ENCODE results near the gene TGIF1. TPM values are rescaled to one million over a fixed set of nuclear protein-coding genes. Genes with fewer than 3 reads are reported as not detected.
A peak's percentile ranks its signal among the peaks of the same experiment; 100 is the strongest.

The TGIF1 gene
- total RNA-seq (25.4 TPM), polyA plus RNA-seq (96.1 TPM)
- long read RNA-seq, donor 1, partial matches to known transcripts: 0 of 1 reads
- long read RNA-seq, donor 1, other reads (novel, unspliced or antisense): 0 of 1 reads
- long read RNA-seq, donor 2, transcript TGIF1-202 (3 exons, 2,076 nt): major isoform, 8 of 18 reads
- long read RNA-seq, donor 2, partial matches to known transcripts: 0 of 18 reads
- long read RNA-seq, donor 2, other reads (novel, unspliced or antisense): 0 of 18 reads
- long read RNA-seq, donor 3, transcript TGIF1-202 (3 exons, 2,076 nt): major isoform, 7 of 10 reads
- long read RNA-seq, donor 3, partial matches to known transcripts: 0 of 10 reads
- long read RNA-seq, donor 3, other reads (novel, unspliced or antisense): 0 of 10 reads
- long read RNA-seq, donor 4, partial matches to known transcripts: 0 of 5 reads
- long read RNA-seq, donor 4, other reads (novel, unspliced or antisense): 0 of 5 reads
- long read RNA-seq, donor 5, transcript TGIF1-208 (2 exons, 2,214 nt): minor isoform, 5 of 26 reads
- long read RNA-seq, donor 5, transcript TGIF1-202 (3 exons, 2,076 nt): major isoform, 11 of 26 reads
- long read RNA-seq, donor 5, partial matches to known transcripts: 0 of 26 reads
- long read RNA-seq, donor 5, other reads (novel, unspliced or antisense): 0 of 26 reads
- long read RNA-seq, donor 6, transcript TGIF1-202 (3 exons, 2,076 nt): major isoform, 8 of 11 reads
- long read RNA-seq, donor 6, partial matches to known transcripts: 0 of 11 reads
- long read RNA-seq, donor 6, other reads (novel, unspliced or antisense): 0 of 11 reads
- long read RNA-seq, donor 7, transcript TGIF1-202 (3 exons, 2,076 nt): major isoform, 10 of 13 reads
- long read RNA-seq, donor 7, partial matches to known transcripts: 0 of 13 reads
- long read RNA-seq, donor 7, other reads (novel, unspliced or antisense): 0 of 13 reads
- long read RNA-seq, donor 8, partial matches to known transcripts: 0 of 3 reads
- long read RNA-seq, donor 8, other reads (novel, unspliced or antisense): 0 of 3 reads
- long read RNA-seq, donor 9, partial matches to known transcripts: 0 of 2 reads
- long read RNA-seq, donor 9, other reads (novel, unspliced or antisense): 0 of 2 reads
- long read RNA-seq, donor 10, partial matches to known transcripts: 0 of 9 reads
- long read RNA-seq, donor 10, other reads (novel, unspliced or antisense): 0 of 9 reads

DNA sequence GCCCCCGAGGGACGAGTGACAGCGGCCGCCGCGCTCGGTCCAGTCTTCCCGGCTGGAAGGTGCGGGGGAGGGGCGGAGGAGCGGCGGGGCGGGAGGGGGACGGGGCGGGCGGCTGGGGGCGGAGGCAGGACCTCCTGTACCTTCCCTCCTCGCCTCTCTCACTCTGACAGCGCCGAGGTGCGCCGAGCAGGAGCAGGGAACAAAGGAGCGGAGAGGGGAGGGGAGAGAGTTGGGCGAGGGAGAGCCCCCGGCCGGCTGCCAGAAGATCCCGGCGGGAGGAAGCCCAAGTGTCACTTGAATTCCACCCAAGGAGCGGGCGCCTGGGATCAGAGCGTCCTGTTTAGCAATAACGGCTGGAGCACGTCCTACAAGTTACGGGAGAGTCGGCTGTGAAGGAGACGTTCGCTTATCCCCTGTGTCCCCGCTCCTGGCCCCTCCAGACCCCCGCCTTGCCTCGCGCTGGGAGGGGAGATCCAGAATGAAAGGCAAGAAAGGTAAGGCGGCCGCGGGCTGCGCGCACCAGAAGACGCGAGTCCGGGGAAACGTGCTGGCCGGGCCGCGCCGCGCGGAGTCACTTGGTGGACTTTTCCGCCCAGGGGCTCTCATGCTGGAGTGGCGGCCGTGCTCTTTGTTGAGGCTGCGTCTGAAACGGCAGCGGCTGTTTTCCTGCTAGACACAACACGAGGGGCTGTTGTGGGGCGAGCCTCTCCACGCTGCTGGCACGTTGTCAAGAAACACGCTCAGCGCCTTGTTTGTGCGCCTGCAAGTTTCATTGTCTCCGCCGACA is at the start of gene TGIF1:
TGIF1 (plus strand) TSS at position 161 of the 787 bp plus-strand sequence; CDS start at position 479, 318 bp downstream.
- no peaks in the 10 kb centered on the region for H3K36me3 ChIP-seq (ENCODE audit: control insufficient read depth in 2 of 2, insufficient read depth in 2 of 2, low read length in 1 of 2)
- peak within 1 kb of the TSS; percentile 72 to 84 for H3K4me3 ChIP-seq (ENCODE audit: low read length in 2 of 2)
- peak in 7 of 9 donors; percentile 39 to 84 (median 62) for DNase-seq (ENCODE audit: low read depth in 6 of 9, low spot score in 9 of 9)
- H3K27ac ChIP-seq (ENCODE audit: low read depth in 1 of 2, low read length in 1 of 2): peak within 1 kb of the TSS; percentile 97
- under 1% methylated on average over 71 of the region's 71 CpGs for WGBS
- peaks cover 0 to 29% of the 10 kb centered on the region in 2 donors for H3K27me3 ChIP-seq (ENCODE audit: control insufficient read depth in 2 of 2, insufficient read depth in 1 of 2, low read length in 1 of 2)
- peaks cover 0 to 2% of the 10 kb centered on the region in 2 donors for H3K9me3 ChIP-seq (ENCODE audit: control insufficient read depth in 2 of 2, insufficient read depth in 1 of 2, low read length in 1 of 2)
- H3K4me1 ChIP-seq (ENCODE audit: control insufficient read depth in 2 of 2, insufficient read depth in 2 of 2, low read length in 2 of 2): peaks cover 13 to 47% of the 10 kb centered on the region in 2 donors

DNA sequence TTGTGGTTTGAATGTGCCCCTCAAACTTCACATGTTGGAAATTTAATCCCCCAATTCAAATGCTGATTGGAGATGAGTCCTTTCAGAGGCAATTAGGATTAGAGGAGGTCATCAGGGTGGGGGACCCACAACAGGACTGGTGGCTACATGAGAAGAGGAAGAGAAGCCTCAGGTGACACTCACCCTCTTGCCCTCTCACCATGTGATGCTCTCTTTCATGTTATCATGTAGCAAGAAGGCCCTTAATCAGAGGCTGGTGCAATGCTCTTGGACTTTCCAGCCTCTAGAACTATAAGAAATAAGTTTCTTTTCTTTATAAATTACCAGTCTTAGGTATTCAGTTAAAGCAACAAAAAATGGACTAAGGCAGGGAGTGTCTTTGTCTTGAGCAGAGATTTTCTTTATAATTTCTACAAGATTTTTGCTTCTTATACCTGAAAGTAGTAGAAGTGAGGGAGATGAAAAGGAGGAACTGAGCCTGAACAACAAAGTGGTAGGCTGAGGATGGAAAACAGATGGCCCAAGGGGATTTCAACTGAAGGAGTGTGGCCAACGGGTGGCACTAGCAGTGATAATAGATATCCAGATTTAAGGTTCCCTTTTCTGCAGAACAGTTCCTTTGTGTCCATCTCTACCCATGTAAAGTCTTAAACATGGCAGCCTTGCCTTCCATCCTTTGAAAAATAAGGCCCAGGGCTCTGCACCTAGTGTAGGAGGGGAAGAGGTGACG is 49.2 kb upstream of the TGIF1 start:
- no peak overlapping the region for H3K27ac ChIP-seq (ENCODE audit: low read depth in 1 of 2, low read length in 1 of 2)
- WGBS: 77% methylated on average over 2 of the region's 2 CpGs
- no peaks in the 10 kb centered on the region for H3K36me3 ChIP-seq (ENCODE audit: control insufficient read depth in 2 of 2, insufficient read depth in 2 of 2, low read length in 1 of 2)
- no peaks in the 10 kb centered on the region for H3K4me1 ChIP-seq (ENCODE audit: control insufficient read depth in 2 of 2, insufficient read depth in 2 of 2, low read length in 2 of 2)
- H3K27me3 ChIP-seq (ENCODE audit: control insufficient read depth in 2 of 2, insufficient read depth in 1 of 2, low read length in 1 of 2): no peaks in the 10 kb centered on the region
- H3K9me3 ChIP-seq (ENCODE audit: control insufficient read depth in 2 of 2, insufficient read depth in 1 of 2, low read length in 1 of 2): no peaks in the 10 kb centered on the region
- no peak for DNase-seq (ENCODE audit: low read depth in 6 of 9, low spot score in 9 of 9)
- H3K4me3 ChIP-seq (ENCODE audit: low read length in 2 of 2): no peak overlapping the region

DNA sequence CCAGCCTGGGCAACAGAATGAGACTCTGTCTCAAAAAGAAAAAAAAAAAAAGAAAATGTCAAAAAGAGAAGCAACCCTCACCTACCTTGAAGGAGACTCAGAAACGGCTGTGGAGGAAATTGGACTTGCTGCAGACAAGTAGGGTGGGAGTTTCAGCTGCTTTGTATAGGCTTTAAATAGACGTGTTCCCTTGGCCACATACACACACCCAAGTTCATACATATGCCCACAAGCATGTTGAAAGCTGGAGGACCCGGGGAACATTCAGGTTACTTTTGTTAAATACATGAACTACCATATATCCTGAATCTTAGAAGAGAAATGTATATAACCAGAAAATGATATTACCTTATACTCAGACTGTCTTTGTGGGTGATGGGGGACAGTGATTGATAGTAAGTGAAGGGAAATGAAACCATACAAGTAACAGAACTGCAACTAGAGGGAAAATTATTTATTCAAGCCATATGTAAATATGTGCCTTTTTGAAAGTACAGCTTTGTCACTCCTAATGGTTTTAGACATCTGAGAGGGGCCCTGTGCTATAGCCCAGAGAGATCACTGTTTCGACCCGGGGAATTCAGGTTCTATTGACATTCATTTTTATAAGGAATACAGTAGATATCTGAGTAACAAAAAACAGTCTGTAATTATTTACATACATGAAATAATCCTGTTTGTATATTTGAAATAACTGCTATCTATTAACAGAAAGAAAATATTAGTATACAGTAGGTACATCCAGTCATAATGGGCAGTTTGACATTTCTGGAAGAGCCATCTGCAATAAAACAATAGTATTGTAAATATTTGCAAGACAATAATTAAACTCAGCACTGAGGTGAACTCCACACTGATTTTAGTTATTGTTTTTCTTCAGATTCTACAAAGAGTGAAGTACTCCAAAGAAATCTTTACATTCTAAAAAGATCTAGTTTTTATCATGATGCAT is 48.0 kb upstream of the TGIF1 start:
- DNase-seq (ENCODE audit: low read depth in 6 of 9, low spot score in 9 of 9): no peak
- Histone ChIP-seq H3K27ac (ENCODE audit: low read depth in 1 of 2, low read length in 1 of 2) (no peak overlapping the region), H3K27me3 (ENCODE audit: control insufficient read depth in 2 of 2, insufficient read depth in 1 of 2, low read length in 1 of 2) (no peaks in the 10 kb centered on the region), H3K4me3 (ENCODE audit: low read length in 2 of 2) (no peak overlapping the region), H3K9me3 (ENCODE audit: control insufficient read depth in 2 of 2, insufficient read depth in 1 of 2, low read length in 1 of 2) (no peaks in the 10 kb centered on the region), H3K36me3 (ENCODE audit: control insufficient read depth in 2 of 2, insufficient read depth in 2 of 2, low read length in 1 of 2) (no peaks in the 10 kb centered on the region), H3K4me1 (ENCODE audit: control insufficient read depth in 2 of 2, insufficient read depth in 2 of 2, low read length in 2 of 2) (no peaks in the 10 kb centered on the region)
- 88% methylated on average over 5 of the region's 5 CpGs for WGBS

DNA sequence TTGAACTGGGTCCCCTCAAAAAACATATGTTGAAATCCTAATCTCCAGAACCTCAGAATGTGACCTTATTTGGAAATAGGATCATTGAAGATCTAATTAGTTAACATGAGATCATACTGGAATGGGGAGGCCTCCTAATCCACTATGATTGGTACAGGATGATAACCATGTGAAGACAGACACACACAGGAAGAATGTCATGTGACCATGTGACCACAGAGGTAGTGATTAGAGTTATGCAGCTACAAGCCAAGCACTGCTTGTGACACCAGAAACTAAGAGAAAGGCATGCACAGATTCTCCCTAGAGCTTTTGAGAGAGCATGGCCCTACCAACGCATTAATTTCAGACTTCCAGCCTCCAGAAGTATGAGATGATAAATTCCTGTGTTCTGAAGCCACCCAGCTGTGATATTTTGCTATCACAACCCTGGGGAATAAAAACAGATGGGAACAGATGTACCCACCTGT is 47.0 kb upstream of the TGIF1 start:
- H3K4me1 ChIP-seq (ENCODE audit: control insufficient read depth in 2 of 2, insufficient read depth in 2 of 2, low read length in 2 of 2): no peaks in the 10 kb centered on the region
- peak in 1 of 9 donors; percentile 15 for DNase-seq (ENCODE audit: low read depth in 6 of 9, low spot score in 9 of 9)
- H3K27ac ChIP-seq (ENCODE audit: low read depth in 1 of 2, low read length in 1 of 2): no peak overlapping the region
- WGBS: 92% methylated on average over 1 of the region's 1 CpG
- no peaks in the 10 kb centered on the region for H3K27me3 ChIP-seq (ENCODE audit: control insufficient read depth in 2 of 2, insufficient read depth in 1 of 2, low read length in 1 of 2)
- H3K36me3 ChIP-seq (ENCODE audit: control insufficient read depth in 2 of 2, insufficient read depth in 2 of 2, low read length in 1 of 2): no peaks in the 10 kb centered on the region
- no peak overlapping the region for H3K4me3 ChIP-seq (ENCODE audit: low read length in 2 of 2)
- H3K9me3 ChIP-seq (ENCODE audit: control insufficient read depth in 2 of 2, insufficient read depth in 1 of 2, low read length in 1 of 2): no peaks in the 10 kb centered on the region

DNA sequence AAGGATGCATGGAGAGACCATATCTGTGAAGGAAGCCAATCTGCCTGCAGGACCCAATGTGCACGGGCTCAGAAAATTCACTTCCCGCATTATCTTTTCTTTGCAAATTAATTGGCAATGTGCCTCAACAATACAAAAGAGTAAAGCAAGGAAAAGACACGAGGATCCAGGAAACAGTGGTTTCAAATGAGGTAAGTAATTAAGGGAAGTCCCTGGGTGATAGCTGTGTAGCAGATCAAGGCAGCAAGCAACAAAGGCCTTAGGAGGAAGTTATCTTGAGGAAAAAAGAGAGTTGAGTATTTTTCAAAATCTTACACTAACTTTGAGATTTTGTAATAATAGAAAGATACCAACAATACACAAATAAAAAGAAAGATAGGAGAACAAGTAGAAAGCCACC is 44.3 kb upstream of the TGIF1 start:
- DNase-seq (ENCODE audit: low read depth in 6 of 9, low spot score in 9 of 9): peak in 1 of 9 donors; percentile 20
- Histone ChIP-seq H3K27me3 (ENCODE audit: control insufficient read depth in 2 of 2, insufficient read depth in 1 of 2, low read length in 1 of 2) (no peaks in the 10 kb centered on the region), H3K9me3 (ENCODE audit: control insufficient read depth in 2 of 2, insufficient read depth in 1 of 2, low read length in 1 of 2) (no peaks in the 10 kb centered on the region), H3K36me3 (ENCODE audit: control insufficient read depth in 2 of 2, insufficient read depth in 2 of 2, low read length in 1 of 2) (no peaks in the 10 kb centered on the region), H3K4me3 (ENCODE audit: low read length in 2 of 2) (no peak overlapping the region), H3K27ac (ENCODE audit: low read depth in 1 of 2, low read length in 1 of 2) (no peak overlapping the region), H3K4me1 (ENCODE audit: control insufficient read depth in 2 of 2, insufficient read depth in 2 of 2, low read length in 2 of 2) (no peaks in the 10 kb centered on the region)
- 30% methylated on average over 3 of the region's 3 CpGs for WGBS

DNA sequence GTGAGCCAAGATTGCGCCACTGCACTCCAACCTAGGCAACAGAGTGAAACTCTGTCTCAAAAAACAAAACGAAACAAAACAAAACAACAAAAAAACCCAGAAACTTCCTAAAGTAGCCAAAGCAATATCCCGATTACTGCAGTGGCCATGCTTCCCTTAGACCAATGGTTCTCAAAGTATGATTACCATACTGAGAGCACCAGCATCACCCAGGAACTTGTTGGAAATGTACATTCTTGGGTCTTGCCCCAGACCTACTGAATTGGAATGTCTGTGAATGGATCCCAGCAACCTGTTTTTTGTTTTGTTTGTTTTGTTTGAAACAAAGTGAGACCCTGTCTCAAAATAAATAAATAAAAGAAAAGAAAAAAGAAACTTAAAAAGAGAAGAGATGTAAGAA is 41.9 kb upstream of the TGIF1 start:
- H3K4me3 ChIP-seq (ENCODE audit: low read length in 2 of 2): no peak overlapping the region
- H3K27me3 ChIP-seq (ENCODE audit: control insufficient read depth in 2 of 2, insufficient read depth in 1 of 2, low read length in 1 of 2): peaks cover 0 to 2% of the 10 kb centered on the region in 2 donors
- no peaks in the 10 kb centered on the region for H3K9me3 ChIP-seq (ENCODE audit: control insufficient read depth in 2 of 2, insufficient read depth in 1 of 2, low read length in 1 of 2)
- peaks cover 0 to 3% of the 10 kb centered on the region in 2 donors for H3K4me1 ChIP-seq (ENCODE audit: control insufficient read depth in 2 of 2, insufficient read depth in 2 of 2, low read length in 2 of 2)
- H3K36me3 ChIP-seq (ENCODE audit: control insufficient read depth in 2 of 2, insufficient read depth in 2 of 2, low read length in 1 of 2): no peaks in the 10 kb centered on the region
- DNase-seq (ENCODE audit: low read depth in 6 of 9, low spot score in 9 of 9): no peak
- WGBS: 99% methylated on average over 3 of the region's 3 CpGs
- no peak overlapping the region for H3K27ac ChIP-seq (ENCODE audit: low read depth in 1 of 2, low read length in 1 of 2)

DNA sequence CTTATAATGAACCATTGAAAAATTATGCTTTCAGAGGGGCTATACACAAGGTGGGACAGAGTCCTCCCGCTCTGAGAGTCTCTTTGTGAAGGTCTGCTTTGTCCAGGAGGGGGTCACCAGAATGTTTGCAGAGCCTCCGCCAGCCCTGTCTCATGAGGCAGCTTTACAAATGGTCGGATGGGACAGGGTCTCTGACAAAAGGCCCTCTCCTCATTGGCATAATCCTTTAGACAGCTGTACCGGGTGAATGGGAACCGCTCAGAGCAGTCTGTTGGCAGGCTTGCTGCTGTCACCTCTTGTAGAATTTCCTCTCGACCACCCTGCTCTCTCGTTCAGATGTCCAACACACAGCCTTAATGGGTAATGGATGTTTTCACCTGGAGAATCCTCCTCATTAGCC is 40.2 kb upstream of the TGIF1 start:
- Histone ChIP-seq H3K27me3 (ENCODE audit: control insufficient read depth in 2 of 2, insufficient read depth in 1 of 2, low read length in 1 of 2) (peaks cover 0 to 2% of the 10 kb centered on the region in 2 donors), H3K36me3 (ENCODE audit: control insufficient read depth in 2 of 2, insufficient read depth in 2 of 2, low read length in 1 of 2) (no peaks in the 10 kb centered on the region), H3K9me3 (ENCODE audit: control insufficient read depth in 2 of 2, insufficient read depth in 1 of 2, low read length in 1 of 2) (no peaks in the 10 kb centered on the region), H3K4me3 (ENCODE audit: low read length in 2 of 2) (no peak overlapping the region), H3K4me1 (ENCODE audit: control insufficient read depth in 2 of 2, insufficient read depth in 2 of 2, low read length in 2 of 2) (peaks cover 0 to 3% of the 10 kb centered on the region in 2 donors), H3K27ac (ENCODE audit: low read depth in 1 of 2, low read length in 1 of 2) (no peak overlapping the region)
- whole genome bisulfite sequencing: over 99% methylated on average over 7 of the region's 7 CpGs
- DNase-seq (ENCODE audit: low read depth in 6 of 9, low spot score in 9 of 9): no peak

All from thymus (tissue), 14 donors.